PC-9 (cell line): ENCODE results near the gene ACSS3.

Experiments
- CTCF ChIP-seq: fragments of 200-600 bp; sonication (generic); conservative IDR thresholded peaks from 2 replicates; pipeline ENCODE4 v1.6.1; 2017; ENCODE audit warnings: mixed run types, antibody characterized with exemption, mild to moderate bottlenecking, moderate library complexity
- EZH2 ChIP-seq: fragments of 200-600 bp; sonication (generic); IDR thresholded peaks from 2 replicates; pipeline ENCODE4 v1.8.0; 2017; ENCODE audit warnings: antibody characterized with exemption, low read depth

- no peak for TF ChIP-seq CTCF
- TF ChIP-seq EZH2 = no peak
Observed at GRCh38 chr12:81245458-81245857, 167.6 kb downstream of the ACSS3 start.
